AG04449 (cell line): Measurements from ENCODE around the gene HEMK1.

Source experiments
- CTCF ChIA-PET: fragments of 350-600 bp; formaldehyde crosslinking; extraction: SDS; loops from one replicate; lab custom pipeline; 2021; ENCODE audit warnings: antibody characterized with exemption; lab: Yijun Ruan, JAX
- POLR2A ChIA-PET: fragments of 400-600, 350-600 bp; formaldehyde crosslinking; extraction: SDS; loops from one replicate; lab custom pipeline; 2020; ENCODE audit warnings: antibody characterized with exemption, inconsistent platforms; lab: Yijun Ruan, JAX
- DNase-seq: peaks from one replicate; pipeline ENCODE4 v3.0.0-alpha.2; 2010; ENCODE audit warnings: low read depth, low spot score
- H3K4me3 ChIP-seq: 2 replicates; pipeline ENCODE4 v1.5.1; 2011; ENCODE audit warnings: low read depth, mild to moderate bottlenecking, control low read depth, low read length
- TF ChIP-seq, protein P1 (sequence below): IDR thresholded peaks from one replicate; pipeline ENCODE4 v1.5.1; 2011; ENCODE audit warnings: mild to moderate bottlenecking, moderate library complexity, low read length, control low read depth, inconsistent platforms; ENCODE audit not compliant: insufficient read depth; ENCODE audit errors: missing control alignments

The HEMK1 gene

DNA sequence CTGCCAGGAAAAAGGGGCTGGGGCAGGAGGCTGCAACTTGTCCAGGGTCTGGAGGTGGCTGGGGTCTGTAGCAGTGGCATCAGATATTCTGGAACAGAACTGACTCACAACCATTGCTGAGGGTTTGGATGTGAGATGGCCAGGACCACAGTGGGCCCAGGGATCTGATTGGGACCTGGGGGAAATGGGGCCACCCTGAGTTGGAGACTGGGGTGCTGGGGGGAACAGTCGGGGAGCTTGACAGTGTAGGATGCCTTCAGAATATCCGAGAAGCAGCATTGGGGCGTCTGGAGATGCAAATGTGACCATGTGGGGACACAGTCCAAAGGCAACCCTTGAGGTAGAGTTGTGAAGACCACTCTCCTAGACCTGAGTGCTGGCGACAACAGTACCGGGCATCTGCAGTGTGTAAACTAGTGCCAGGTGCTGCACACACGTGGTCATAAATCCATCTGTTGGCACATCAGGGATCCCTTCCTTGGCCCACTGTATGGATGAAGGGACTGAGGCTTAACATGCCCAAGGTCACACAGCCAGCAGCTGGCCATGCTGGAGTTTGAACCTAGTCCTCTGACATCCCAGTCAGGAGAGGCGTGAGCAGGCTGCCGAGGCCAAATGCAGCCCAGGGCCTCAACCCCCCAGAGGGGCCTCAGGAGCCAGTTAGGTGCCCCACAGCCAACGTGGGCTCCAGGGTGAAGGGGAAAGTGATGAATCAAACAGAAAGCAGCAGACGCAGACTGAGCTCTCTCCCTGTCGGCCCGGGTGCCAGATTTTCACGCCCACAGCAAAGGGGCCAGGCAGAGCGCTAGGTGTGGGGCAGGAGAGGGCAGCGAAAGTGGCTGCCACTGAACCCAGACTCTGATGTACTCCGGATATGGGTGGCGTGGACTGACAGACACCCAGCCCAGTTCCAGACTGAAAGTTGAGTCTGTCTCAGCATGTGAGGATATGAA, 18.8 kb downstream of the HEMK1 start:
- ChIA-PET POLR2A (interaction anchor here (2.0 to 2.1 kb wide), 2 partner anchors 13 to 19 kb away, joined by 4 to 9 read pairs; partner anchors contain the start of gene HEMK1), CTCF (interaction anchor here (1.0 to 10.3 kb wide), 3 partner anchors 14 to 26 kb away, joined by 3 to 138 read pairs (median 94); partner anchors contain the start of genes CISH, HEMK1 and MAPKAPK3)
- DNase-seq: no peak
- TF ChIP-seq, protein P1, sequence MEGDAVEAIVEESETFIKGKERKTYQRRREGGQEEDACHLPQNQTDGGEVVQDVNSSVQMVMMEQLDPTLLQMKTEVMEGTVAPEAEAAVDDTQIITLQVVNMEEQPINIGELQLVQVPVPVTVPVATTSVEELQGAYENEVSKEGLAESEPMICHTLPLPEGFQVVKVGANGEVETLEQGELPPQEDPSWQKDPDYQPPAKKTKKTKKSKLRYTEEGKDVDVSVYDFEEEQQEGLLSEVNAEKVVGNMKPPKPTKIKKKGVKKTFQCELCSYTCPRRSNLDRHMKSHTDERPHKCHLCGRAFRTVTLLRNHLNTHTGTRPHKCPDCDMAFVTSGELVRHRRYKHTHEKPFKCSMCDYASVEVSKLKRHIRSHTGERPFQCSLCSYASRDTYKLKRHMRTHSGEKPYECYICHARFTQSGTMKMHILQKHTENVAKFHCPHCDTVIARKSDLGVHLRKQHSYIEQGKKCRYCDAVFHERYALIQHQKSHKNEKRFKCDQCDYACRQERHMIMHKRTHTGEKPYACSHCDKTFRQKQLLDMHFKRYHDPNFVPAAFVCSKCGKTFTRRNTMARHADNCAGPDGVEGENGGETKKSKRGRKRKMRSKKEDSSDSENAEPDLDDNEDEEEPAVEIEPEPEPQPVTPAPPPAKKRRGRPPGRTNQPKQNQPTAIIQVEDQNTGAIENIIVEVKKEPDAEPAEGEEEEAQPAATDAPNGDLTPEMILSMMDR: no peak
- H3K4me3 ChIP-seq: no peak overlapping the region

DNA sequence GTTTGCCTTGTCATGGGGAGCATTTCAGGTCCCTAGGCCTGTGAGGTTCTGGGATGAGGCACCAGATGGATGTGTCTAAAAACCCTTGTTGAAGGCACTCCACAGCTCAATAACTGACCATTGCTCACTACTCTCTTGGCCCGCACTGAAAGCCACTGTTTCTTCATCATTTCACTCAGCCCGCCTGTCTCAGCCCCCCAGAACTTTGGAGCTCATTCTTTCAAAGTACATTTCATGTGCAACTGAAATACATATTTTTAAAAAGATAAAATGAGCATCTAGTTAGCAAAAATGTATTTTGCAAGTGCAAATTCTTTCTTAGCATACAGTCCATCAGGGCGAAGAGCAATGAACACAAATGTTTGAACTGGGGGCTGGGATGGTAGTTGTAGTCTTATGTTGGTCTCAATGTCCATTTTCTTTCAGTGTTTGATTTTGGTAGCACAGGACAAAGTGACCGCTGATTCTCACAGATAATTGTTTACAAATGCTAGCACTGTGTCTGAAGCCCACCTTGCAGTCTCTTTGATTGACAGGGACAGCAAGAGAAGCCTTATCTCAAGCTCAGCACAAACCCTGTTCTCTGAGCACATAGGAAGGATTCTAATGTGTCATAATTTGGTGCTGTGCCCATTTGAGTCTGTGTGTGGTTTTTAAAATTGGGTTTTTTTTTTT, 19.6 kb downstream of the HEMK1 start:
- ChIA-PET CTCF (interaction anchor here (0.6 to 10.3 kb wide), 5 partner anchors 9 to 30 kb away, joined by 3 to 138 read pairs (median 4); partner anchors contain the start of genes CISH, HEMK1 and MAPKAPK3), POLR2A (interaction anchor here (0.7 to 2.1 kb wide), 3 partner anchors 9 to 20 kb away, joined by 3 to 9 read pairs (median 4); partner anchors contain the start of gene HEMK1)
- TF ChIP-seq, protein P1: no peak
- H3K4me3 ChIP-seq: no peak overlapping the region
- DNase-seq: no peak

DNA sequence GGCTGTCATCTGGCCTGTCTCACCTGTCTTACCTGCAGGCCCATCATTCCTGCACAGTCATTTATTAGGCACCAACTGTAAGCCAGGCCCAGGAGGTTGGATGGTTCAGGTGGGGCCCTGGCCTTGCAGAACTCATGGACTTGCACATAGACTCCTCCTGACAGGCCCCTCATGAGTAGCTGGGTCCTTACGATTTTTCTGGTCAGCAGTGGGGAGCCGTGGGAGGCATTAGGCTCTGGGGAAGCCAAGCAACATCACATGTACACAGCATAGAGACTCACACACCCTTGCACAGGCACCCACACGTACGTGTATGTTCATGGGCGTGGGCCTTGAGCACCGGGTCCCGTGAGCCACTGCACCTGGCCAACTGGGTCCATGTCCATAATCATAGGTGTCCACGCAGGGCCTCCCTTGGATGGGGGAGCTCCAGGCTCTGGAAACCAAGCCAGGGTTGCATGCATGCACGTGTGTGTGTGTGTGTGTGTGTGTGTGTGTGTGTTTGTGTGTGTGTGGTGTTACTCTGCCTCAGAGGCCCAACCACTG, 21.9 kb downstream of the HEMK1 start:
- no peak for DNase-seq
- TF ChIP-seq, protein P1: no peak
- no peak overlapping the region for H3K4me3 ChIP-seq
- POLR2A ChIA-PET: interaction anchor here (1.1 kb wide), 1 partner anchor 22 kb away, joined by 4 read pairs; the partner anchor contains the start of gene HEMK1
- CTCF ChIA-PET: interaction anchor here (1.0 to 10.3 kb wide), 6 partner anchors 8 to 40 kb away, joined by 3 to 138 read pairs (median 5); partner anchors contain the start of genes CISH, HEMK1 and MAPKAPK3

DNA sequence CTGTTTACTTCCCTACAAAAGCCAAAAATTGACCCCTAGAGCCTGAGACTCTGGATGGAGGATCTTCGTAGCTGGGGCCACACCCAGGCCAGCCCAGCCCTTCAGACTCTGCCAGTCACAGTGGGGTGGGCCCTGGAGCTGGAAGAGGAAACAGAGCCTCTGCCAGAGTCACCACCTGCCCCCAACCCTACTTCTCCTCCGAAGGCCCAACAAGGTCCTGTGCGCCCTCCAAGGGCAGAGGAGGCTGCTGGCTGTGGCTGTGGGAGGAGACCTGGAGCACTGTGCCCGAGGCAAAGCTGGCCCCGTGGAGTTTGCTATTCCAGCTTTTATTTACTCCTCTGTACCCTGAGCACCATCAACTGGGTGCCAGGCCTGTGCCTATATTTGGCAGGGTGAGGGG, 23.2 kb downstream of the HEMK1 start:
- ChIA-PET POLR2A (interaction anchor here (1.0 to 1.3 kb wide), 2 partner anchors 19 to 24 kb away, joined by 4 to 6 read pairs; partner anchors contain the start of genes CISH and HEMK1), CTCF (interaction anchor here (1.1 to 10.3 kb wide), 4 partner anchors 9 to 21 kb away, joined by 4 to 138 read pairs (median 50); partner anchors contain the start of genes CISH, HEMK1 and MAPKAPK3)
- H3K4me3 ChIP-seq: no peak overlapping the region
- no peak for DNase-seq
- TF ChIP-seq, protein P1: no peak

DNA sequence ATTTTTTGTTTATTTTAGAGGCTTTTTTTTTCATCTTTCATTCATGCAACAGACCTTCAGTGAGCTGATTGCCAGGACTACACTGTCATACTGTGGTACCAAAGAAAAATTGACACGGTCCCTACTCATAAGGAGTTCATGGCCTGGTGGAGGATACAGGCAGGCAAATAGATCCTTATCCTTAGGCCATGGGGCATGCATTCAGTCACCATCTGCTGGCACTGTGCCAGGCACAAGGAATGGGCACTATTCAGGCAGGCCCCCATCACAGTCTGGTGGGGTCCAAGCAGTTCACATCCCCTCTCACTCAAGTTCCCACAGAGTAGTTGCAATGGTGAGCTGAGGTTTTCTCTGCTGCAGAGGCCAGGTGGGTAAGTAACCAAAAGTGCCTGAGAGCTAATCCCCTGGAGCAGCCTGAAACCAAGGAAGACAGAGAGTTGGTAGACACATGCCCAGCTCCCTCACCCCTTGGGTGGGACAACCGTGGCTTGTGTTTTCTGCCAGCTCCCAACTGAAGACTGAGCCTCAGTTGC, 25.0 kb downstream of the HEMK1 start:
- no peak for DNase-seq
- H3K4me3 ChIP-seq: no peak overlapping the region
- CTCF ChIA-PET: interaction anchor here (1.0 to 10.3 kb wide), 3 partner anchors 15 to 20 kb away, joined by 3 to 138 read pairs (median 94); partner anchors contain the start of genes CISH, HEMK1 and MAPKAPK3
- TF ChIP-seq, protein P1: no peak
- POLR2A ChIA-PET: no interaction called here
